ENCODE data around the gene RBBP7.

- no peak for TF ChIP-seq POLR2A (IDR thresholded peaks at IDR 0.05)
- TF ChIP-seq, protein P1, sequence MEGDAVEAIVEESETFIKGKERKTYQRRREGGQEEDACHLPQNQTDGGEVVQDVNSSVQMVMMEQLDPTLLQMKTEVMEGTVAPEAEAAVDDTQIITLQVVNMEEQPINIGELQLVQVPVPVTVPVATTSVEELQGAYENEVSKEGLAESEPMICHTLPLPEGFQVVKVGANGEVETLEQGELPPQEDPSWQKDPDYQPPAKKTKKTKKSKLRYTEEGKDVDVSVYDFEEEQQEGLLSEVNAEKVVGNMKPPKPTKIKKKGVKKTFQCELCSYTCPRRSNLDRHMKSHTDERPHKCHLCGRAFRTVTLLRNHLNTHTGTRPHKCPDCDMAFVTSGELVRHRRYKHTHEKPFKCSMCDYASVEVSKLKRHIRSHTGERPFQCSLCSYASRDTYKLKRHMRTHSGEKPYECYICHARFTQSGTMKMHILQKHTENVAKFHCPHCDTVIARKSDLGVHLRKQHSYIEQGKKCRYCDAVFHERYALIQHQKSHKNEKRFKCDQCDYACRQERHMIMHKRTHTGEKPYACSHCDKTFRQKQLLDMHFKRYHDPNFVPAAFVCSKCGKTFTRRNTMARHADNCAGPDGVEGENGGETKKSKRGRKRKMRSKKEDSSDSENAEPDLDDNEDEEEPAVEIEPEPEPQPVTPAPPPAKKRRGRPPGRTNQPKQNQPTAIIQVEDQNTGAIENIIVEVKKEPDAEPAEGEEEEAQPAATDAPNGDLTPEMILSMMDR (IDR thresholded peaks at IDR 0.05), result no peak
Measured at GRCh38 chrX:16852617-16853179, 17.5 kb downstream of the RBBP7 start.

Data from vagina (tissue), 2 donors.